ENCODE data around the gene CCDC88C.

Gene CCDC88C

DNA sequence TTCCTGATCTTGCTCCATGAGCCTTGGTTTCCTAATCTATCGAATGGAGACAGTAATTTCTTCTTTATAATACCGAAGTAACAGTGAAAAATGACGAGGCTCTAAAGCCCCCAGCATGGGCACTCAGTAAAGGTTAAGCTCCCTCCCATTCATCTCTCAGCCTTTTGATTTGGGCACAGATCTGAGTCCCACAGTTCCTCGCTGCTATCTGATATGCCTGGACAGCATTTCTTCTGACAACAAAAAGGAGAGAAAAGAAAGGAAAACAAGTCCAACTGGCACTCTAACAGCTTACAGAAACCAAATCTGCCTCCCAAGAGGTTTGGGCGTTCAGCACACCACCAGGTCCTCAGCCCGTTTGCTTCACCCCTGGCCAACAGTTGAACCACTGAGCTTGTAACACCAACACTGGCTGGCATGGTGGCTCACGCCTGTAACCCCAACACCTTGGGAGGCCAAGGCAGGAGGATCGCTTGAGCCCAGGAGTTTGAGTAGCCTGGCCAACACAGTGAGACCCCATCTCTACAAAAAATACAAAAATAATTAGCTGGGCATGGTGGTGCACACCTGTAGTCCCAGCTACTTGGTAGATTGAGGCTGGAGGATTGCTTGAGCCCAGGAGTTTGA lies 19.5 kb downstream of the CCDC88C start:
- DNase-seq = no peak

DNA sequence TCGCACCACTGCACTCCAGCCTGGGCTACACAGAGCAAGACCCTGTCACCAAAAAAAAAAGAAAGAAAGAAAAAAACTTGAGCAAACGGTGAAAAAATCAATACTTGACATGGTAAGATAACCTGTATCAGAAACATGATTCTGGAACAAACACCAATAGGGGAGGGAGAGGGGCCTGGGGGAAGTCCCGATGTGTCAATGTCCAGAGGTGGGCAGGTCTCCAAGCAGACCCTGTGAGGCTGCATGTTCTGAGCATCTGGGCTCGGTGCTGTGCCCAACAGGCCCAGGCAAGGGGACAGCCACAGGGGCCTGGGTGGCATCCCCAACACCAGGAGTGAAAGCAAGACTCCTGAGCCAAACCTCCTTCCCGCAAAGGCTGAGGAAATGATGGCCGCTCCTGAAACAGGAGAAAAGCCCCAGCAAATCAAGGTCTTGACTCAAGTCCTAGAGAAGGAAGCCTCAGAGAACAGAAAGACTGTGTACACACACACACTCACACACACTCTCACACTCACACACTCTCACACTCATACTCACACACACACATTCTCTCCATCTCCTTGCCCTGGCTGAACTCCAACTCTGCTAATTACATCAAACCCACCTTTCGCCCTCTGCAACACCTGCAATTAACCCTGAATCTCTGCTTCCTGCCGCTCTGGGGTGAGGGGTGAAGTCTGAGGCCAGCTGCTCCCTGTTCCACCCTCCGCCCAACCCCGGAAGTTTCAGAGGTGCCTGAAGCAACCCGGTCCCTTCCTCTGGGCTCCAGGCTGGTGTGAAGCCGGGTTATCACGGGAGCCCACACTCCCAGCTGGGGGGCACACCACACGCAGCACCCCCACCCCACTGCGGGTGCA lies 20.4 kb downstream of the CCDC88C start:
- DNase-seq = peak; percentile 66

DNA sequence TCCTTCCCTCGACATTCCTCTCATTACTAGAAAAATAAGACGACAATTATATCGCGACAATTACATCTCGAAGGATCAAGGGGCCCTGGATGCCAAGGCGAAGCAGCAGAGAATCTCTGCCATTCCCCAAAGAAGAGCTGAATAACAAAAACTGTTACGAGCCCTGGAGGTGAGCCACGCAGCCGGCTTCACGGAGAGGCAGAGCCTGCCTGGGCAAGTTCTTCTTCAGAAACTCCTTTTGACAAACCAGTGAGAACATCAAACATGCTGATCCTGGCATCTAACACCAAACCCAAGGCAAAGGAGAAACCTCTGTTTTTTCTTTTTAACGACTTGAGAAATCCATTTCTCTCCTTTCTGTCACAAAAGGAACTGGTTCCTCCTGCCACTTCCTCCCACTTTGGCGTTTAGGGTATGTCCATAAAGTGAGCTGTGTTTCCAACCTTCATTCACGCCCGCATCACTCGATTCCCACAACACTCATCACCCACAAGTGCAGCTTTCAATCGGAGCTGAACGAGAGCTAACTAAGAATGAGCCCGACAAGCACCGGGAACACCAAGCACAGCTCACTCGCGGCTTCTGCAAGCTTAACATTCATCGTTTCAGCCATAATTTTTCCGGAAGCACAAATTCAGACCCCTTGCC lies 21.5 kb downstream of the CCDC88C start:
- DNase-seq = no peak

DNA sequence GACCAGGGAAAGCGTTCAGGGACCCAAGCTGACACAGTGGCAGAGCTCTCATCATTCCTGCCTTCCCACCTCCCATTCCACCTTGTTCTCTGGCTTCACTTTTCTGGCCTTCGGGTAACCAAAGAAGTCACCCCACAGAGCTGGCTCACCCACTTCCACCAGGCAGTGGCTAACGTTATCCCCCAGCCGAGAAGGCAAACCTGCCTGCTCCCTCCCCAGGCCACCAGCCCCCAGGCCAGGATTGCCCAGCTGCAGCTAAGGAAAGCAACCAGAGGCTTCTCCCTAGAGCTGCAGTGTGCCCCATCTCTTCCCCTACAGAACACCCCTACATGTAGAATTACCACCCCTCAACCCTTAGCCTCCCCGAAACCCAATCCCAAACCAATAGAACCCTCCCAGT lies 22.2 kb downstream of the CCDC88C start:
- DNase-seq = no peak

DNA sequence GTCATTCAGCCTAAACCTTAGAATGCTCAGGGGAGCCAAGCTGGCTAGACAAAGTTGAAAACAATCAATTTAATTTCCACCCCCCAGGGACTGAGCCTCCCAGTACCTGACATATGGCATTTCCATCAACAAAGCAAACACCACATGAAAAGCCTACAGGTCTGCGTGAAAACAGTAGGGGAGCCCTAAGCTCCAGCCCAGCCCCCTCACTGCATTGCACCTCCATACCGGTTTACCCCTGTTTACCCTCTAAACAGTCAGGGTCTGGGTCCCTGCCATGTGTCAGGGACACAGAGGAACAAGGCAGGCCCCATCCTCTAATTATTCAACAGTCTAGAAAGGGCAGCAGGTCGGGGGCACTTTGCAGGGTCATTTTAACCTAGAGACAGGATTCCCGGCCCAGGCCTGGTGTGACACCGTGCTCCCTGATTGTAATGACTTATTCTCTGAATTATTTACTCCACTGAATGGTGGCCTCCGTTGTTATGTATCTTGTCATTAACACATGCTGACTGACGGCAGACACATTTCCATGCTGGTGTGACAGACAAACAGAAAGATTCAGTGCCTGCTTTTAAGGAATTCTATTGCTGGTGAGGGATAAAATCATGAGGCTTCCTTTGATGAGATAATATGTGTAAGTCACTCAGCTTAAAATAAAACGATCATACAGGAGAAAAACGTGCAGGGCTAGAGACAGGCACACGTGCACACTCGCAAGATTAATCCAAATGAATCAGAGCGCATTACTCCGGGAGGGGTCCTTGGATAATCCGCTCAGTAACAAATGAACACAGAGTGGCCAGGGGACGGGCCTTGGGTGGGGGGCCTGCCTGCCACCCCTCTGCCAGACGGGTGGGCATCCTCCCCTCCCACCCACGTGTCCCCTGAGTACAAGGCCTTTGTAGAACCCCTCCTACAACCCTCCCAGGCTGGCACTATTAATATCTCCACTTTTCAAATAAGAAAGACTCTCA lies 23.2 kb downstream of the CCDC88C start:
- no peak for DNase-seq

DNA sequence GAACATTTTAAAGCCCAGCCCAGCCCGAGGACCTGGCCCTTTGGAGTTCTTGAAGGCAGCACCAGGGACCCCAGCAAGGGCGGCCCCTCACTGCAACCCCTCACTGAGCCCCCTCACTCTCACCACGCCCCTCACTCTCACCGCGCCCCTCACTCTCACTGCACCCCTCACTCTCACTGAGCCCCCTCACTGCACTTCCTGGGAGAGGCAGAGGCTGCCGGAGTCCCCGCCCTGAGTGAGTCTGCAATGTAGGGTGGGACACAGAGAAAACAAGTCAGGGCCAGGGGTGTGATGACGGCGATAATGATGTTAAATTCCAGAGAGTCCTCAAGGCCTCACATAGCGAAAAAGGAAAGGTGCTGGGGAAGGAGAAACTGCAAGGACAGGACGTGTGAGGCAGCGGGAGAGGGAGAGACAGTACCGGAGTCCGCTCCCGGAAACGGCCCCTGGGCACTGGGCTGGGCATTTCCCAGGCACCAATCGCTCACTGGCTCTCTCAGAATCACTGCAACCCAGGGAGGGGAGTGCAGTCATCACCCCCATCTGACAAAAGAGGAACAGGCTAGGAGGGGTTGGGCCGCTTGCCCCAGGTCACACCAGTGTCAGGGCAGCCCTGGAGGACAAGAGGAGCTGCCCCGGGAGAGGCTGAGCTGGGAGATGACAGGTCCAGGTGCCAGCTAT lies 24.9 kb downstream of the CCDC88C start:
- DNase-seq = no peak

DNA sequence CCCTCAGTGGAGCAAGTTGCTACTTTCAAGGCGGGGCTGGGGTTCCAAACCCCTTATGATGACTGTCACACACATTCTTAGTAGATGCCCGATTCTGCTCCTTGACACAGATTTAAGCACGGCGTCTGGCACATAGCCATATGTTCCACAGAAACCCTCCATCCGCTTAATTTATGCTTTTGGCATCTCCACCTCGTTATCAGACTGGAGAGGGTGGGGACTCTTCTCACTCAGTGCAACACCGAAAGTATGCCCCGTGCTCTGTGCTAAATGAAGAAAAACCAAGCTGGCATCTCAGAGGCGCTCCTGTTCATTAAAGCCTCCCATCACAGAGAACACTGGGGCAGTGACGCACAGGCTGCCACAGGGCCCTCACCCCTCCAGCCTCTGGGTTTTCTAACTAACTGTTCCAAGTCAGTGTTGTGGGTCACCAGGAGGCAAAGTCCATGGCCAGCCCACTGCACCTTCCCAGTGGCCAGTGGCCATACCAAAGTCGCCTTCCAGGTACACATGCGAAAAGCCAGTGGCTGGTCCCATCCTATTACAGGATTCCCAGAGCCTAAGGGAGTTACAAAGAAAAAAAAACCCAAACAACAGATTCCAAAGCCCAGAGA lies 27.3 kb downstream of the CCDC88C start:
- no peak for DNase-seq

DNA sequence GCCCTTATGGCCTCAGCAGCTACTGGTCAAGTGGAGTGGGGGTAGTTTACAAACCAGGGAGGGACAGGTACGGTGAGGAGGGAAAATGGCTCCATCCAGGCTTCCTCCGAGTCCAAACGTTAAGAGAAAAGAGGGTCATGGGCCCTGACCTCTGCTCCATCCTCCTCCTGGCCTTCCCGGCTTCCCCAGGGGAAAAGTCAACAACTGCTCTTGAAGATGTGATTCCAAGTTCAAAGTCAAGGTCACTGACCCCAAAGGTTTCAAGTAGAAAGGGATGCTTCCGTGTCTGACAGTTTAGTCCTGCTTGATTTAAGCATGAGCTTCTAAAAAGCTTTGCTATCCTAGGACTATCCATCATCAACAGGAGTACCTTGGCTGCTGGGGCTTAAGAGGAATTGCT lies 28.5 kb downstream of the CCDC88C start:
- DNase-seq = no peak

DNA sequence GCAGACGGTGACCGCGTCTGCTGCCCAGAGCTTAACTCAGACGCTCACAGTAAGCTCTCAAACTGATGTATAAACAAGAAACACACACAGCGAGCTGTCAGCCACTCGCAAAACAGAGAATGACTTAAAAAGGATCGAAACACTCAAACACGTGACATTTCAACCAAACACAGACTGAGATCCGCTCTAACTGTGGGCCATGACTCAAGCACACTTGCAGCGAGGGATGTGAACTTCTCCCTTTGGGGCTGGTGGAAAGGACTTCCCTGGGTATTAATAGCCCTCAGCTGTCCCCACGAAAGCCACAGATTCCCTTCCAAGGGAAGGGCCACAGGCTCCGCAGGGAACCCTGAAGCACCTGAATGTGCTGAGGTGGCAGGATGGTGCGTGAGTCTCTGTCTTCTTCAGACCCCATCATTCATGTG lies 29.1 kb downstream of the CCDC88C start:
- DNase-seq = peak; percentile 57

DNA sequence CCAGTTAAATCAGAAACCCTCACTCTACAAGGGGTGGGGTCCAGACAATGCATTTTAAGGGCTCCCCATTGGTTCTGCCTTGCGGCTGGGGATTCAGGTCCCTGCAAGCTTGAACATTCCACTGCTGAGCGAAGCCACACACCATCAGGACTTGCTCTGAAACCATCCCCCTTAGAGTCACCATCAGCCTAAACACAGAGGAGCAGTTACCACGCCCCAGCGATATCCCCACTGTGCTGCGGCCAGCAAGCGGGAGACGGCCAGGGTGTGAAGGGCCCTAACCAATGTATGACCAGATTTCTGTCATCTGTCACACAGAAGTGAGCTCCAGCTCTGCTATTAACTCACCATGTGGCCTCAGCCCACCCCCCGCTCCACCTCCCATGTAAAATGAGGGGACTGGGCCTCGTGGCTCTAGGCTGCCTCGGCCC lies 29.7 kb downstream of the CCDC88C start:
- DNase-seq = no peak

DNA sequence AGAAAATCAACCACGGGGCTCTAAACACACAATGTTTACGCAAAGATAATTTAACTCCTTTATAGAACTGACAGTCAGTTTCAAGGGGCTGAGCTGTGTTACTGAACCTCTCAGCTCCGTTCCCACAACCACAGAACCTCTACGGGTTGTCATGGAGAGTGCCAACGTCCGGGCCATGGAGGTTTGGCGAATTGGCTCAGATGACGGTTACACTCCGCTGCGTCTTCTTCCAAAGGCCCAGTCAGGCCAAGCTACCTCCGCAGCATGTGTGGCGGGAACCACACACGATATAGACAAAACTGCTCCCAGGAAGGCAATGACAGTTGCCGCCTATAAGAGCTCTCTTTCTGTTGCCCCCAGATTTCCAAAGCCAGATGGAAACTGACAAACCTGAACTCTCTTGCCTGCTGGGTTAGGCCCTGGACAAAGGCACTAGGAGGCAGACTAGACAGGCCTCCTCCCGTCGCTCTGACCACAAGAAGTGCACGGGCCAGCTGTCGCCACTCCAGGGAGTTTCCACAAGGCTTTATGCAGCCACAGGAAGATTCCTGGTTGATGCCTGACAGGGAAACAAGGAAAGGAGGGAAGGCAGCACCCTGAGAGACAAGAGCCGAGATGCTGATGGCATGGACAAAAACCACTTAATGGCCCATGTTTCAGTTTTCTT lies 30.3 kb downstream of the CCDC88C start:
- DNase-seq = no peak

DNA sequence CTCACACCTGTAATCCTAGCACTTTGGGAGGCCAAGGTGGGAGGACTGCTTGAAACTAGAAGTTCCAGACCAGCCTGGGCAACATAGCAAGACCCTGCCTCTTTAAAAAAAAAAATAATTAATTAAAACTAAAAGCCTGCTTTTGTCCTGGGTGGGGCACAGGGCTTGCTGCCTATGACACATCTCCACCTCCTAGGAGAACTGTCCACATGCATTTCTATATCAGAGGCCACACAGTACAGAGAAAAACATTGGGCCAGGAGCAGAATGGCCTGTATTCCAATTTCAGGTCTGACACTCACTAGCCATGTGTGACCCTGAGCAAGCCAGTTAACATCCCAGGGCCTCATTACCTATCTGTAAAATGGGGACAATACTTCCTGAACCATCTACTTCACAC lies 31.9 kb downstream of the CCDC88C start:
- DNase-seq = no peak

DNA sequence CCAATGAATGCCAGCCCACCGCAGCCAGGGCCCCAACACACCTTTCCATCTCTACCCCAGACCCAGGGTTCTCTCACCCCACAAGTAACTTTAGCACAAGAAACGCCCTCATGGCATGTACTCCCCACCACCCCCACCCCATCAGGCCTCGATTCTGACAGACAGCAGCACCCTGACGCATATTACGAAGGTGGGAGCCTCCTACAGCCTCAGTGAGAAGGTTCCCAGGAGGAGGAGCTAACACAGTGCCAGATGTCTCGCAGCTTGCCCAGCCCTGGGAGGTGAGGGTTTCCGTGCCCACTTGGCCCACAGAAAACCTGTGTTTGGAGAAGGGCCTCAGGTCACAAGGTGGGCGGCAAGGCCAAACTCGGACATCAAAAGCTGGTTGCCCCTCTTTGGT lies 32.4 kb downstream of the CCDC88C start:
- no peak for DNase-seq

DNA sequence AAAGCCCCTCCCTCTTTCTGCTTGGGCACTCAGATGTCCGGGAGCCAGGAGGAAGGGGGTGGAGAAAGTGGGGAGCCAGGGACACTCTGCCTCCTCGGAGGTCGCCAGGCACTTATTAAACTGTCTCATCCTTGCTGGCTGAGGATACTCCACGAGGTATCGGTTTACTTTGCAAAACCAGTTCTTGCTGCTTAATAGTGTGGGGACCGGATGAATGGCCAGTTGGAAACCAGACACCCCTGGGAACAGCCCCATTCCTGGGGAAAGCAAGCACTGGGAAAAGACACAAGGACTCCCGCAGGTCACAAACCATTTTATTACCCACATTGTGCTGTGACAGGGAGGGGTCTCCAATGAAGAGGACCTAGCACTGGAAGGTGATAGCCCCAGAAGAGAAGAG lies 34.2 kb downstream of the CCDC88C start:
- no peak for DNase-seq

DNA sequence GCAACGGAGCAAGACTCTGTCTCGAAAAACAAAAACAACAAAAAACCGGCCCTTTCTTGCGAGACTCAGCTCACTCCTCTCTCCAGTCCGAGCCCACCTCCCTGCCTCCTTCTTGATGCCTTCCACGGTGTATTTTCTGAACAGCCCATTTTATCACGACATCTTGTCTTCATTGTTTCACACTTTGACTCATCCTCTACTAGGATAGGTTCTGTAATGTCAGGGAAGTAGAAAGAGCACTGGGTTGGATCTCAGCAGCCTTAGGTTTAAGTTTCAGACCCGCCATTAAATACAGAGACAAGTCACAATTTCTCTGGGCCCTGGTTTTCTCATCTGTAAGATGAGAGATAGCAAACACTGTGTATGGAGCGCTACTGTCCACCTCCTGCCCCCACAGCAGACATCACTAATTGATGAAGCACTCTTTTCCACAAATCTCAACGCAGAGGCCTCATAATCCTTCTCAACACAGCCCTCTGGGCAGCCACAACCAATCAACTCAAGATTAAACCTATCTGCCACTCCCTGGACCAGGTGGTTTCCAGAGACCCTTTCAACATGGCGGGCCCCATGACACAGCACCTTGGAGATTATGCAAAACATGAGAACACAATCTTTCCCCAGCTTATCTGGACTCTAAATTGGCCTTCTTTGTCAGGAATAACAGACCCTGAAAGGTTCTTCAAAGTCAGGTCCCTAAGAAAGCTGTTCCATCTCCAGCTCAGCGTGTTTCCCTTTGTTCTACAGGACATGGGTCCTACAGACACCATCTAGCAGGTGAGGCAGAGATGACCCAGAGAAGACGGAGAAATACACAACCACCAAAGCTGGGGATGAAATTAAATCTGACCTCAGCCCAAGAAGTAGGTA lies 35.6 kb downstream of the CCDC88C start:
- DNase-seq = no peak

DNA sequence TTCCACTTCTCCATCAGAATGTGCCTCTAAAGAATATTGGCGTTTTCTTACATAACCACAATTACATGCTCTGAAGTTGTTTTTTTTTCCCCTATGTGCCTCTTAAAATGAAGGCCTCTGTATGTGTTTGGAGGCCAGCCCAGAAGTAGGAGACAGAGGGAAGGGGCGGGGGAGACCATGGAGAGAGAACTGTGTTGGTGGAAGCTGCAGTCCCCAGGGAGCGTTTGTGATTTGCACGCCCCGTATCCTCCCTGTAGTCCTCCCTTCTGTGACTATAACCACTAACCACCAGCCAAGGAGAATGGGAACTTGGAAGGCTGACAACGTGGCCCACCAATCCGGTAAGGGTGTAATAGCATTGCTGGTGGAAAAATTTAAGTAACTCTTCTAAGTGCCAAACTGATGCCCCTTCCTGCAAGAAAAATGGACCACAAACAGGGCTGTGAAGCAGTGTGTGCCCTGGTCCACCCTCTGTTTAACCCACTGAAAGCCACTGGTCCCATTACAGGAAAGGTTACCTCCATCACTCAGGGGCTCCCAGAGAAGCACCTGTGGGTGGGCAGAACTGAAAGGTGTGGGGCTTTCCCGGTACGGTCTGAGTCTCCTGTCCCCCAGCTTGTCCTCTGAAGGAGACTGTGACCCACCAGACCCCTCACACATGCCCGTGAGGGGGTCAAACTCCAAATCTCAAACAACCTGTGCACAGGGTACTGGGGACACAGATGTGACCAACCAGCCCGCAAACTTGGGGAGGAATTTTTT lies 36.8 kb downstream of the CCDC88C start:
- DNase-seq = no peak

DNA sequence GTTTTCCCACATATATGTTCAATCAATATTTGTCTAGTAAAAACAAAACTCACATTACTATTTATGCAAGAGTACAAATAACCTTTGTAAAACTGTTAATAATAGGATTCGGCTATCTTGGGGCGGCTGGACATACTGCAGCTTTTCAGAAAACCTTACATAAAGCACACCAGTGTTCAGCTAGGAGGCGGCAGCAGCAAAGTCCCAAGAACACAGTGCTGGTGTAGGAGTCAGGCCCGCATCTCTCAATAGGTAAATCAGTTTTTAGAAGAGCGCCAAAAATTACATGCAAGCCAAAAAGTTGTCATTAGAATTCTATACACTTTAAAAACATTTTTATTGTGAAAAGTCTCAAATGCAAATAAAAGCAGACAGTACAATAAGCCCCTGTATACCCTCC lies 37.5 kb downstream of the CCDC88C start:
- DNase-seq = no peak

DNA sequence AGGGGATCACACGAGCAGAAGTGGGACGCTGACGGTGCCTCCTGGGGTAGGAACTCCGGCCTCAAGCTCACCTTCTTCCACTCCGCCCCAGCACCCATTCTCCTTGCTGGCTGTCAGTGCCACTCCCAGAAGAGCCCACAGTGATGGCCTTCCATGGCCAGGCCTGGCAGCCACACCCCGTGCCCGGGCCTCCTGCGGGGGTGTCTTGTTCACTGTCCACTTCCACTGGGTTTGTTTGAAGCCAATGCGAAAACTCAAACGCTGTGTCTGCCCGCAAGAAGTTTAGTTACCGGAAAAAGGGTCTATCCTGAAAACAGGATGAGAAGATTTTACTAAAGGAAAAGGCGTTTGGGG lies 38.1 kb downstream of the CCDC88C start:
- DNase-seq = no peak

DNA sequence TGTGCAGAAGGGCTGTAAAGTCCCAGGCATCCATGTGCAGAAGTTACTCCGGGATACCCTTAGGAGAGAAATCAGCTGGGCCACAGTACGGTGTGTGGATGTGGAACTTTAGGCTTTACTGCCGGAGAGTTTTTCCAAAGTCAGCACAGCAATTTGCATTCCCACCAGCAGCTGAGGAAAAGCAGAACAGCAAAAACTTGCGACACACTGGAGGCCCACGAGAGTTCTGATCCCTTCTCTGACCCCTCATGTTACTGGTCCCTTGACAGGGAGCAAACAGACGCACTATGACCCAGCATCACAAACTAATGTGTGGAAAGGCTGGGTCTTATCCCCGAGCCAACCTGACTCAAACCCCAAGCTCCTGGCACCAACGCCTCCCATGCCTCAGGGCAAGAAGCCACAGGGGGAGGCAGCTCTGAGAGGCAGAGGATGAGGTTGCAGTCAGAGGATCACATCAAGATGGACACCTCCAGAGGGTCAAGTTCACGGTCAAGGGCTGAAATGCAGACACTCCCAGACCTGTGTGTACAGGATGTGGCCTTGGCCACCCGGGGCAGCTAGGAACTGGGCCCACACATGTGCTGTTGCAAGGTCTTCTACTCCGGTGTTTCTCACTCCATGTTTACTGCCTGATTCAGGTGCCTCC lies 38.6 kb downstream of the CCDC88C start:
- no peak for DNase-seq

All from stimulated activated CD4-positive, alpha-beta T cell treated with anti-CD3 and anti-CD28 coated beads, Interleukin-1b, Interleukin-23, amount 100 ng/mL, for 48 hours (primary cell).